C4-2B (cell line): ENCODE data around the gene TMTC2.

ENCODE experiments used
- CTCF ChIP-seq: fragments of 450-650 bp; conservative IDR thresholded peaks from 2 replicates; pipeline ENCODE4 v1.5.1; 2017; ENCODE audit warnings: mild to moderate bottlenecking
- ZFX ChIP-seq: fragments of 450-650 bp; IDR thresholded peaks from 2 replicates; pipeline ENCODE4 v1.6.1; 2017

- TF ChIP-seq CTCF (no peak), ZFX (no peak)
Measured at GRCh38 chr12:83010169-83010804, 323.6 kb downstream of the TMTC2 start.
